Uterus (tissue), 2 donors: Measurements from ENCODE around the gene WAC.

ENCODE experiments used
- POLR2A ChIP-seq, 2 donors: fragments of 450-650 bp; IDR thresholded peaks; one replicate each; pipeline ENCODE4 v1.6.1; 2016; ENCODE audit warnings: antibody characterized with exemption in 2 of 2, mild to moderate bottlenecking in 1 of 2, moderate library complexity in 1 of 2
- TF ChIP-seq, protein P1 (sequence below), 4 experiments: fragments of 200-600 bp in 2 of 4; fragments of 450-650 bp in 2 of 4; sonication (generic) in 2 of 4; IDR thresholded peaks; one replicate each; pipeline ENCODE4 v1.5.1; 2016 to 2019; ENCODE audit warnings: antibody characterized with exemption in 4 of 4, mild to moderate bottlenecking in 2 of 4, moderate library complexity in 1 of 4

DNA sequence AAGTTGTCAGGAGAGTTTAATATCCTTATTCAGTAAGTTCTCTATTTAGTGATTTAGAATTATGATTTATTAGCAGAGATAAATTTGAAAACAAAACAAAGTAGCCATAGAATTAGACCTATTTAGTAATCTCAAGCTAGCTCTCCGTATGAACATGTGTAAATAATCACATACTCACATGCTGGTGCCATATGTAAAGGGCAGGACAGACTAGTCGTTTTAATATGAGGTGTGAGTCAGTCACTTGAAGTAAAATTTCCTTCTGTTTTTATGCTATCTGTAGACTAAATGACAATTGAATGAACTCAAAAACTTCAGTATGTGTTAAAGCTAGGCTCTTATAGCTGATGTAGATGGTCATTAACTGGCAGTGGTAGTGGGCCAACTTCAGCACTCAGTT lies 67.1 kb downstream of the WAC start:
- TF ChIP-seq, protein P1, sequence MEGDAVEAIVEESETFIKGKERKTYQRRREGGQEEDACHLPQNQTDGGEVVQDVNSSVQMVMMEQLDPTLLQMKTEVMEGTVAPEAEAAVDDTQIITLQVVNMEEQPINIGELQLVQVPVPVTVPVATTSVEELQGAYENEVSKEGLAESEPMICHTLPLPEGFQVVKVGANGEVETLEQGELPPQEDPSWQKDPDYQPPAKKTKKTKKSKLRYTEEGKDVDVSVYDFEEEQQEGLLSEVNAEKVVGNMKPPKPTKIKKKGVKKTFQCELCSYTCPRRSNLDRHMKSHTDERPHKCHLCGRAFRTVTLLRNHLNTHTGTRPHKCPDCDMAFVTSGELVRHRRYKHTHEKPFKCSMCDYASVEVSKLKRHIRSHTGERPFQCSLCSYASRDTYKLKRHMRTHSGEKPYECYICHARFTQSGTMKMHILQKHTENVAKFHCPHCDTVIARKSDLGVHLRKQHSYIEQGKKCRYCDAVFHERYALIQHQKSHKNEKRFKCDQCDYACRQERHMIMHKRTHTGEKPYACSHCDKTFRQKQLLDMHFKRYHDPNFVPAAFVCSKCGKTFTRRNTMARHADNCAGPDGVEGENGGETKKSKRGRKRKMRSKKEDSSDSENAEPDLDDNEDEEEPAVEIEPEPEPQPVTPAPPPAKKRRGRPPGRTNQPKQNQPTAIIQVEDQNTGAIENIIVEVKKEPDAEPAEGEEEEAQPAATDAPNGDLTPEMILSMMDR (IDR thresholded peaks at IDR 0.05): no peak
- no peak for TF ChIP-seq POLR2A (IDR thresholded peaks at IDR 0.05)
